IPS DF 19.7 (cell line): ENCODE data around the gene CYP2B6.
"Not testable (repeated sequence)": the region's sequence is repeated elsewhere in the genome, so short reads cannot be mapped to it uniquely, and the experiment has no call there.

ENCODE experiments used
- DNase-seq: peaks from one replicate; pipeline ENCODE4 v3.0.0-alpha.2; 2013; ENCODE audit warnings: low read depth, low spot score

CYP2B6 gene

DNA sequence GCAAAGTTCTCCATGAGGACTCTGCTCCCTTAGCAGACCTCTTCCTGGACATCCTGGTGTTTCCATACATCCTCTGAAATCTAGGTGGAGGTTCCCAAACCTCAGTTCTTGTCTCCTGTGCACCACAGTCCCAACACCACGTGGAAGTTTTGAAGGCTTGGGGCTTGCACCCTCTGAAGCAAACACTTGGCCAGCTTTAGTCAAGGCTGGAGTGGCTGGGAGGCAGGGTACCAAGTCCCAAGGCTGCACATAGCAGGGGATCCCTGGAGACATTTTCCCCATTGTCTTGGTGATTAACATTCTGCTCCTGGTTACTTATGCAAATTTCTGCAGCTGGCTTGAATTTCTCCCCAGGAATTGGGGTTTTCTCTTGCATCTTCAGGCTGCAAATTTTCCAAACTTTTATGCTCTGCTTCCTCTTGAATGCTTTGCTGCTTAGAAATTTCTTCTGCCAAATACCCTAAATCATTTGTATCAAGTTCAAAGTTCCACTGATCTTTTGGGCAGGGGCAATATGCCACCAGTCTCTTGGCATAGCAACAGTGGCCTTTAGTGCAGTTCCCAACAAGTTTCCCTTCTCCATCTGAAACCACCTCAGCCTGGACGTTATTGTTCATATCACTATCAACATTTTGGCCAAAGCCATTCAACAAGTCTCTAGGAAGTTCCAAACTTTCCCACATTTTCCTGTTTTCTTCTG lies 10.2 kb upstream of the CYP2B6 start:
- not testable (repeated sequence) for DNase-seq

DNA sequence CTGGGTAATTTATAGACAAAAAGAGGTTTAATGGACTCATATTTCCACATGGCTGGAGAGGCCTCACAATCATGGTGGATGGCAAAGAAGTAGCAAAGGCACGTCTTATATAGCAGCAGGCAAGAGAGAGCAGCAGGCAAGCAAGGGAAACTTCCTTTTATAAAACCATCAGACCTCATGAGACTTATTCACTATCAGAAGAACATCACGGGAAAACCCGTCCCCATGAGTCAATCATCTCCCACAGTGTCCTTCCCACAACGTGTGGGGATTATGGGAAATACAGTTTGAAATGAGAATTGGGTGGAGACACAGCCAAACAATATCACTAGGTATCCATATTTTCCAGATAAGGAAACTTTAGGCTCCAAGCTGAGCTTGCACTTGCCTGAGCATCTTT lies 9.5 kb upstream of the CYP2B6 start:
- DNase-seq: no peak

DNA sequence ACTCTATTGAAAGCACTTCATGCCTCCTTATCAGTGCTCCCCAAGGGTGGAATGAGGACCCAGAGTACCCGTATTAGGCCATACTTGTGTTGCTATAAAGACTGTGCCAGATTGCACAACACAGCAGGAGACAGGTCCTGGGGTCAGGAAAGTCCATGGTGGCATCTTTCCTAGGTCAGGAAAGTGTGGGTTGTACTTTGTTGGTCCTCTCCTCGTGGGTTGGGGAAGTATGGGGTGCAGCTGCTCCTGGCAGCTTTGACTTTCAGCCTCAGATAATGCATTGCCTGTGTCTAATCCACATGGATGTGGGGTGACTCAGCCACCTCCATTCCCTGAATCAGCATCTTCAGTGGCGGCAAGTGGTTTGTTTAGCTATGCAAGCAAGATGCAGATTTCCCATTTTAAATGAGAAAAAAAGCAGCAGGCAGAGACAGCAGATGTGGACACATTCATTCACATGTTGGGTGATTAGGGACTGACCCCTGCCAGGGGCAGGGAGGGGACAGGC lies 8.4 kb upstream of the CYP2B6 start:
- peak; percentile 88 for DNase-seq

DNA sequence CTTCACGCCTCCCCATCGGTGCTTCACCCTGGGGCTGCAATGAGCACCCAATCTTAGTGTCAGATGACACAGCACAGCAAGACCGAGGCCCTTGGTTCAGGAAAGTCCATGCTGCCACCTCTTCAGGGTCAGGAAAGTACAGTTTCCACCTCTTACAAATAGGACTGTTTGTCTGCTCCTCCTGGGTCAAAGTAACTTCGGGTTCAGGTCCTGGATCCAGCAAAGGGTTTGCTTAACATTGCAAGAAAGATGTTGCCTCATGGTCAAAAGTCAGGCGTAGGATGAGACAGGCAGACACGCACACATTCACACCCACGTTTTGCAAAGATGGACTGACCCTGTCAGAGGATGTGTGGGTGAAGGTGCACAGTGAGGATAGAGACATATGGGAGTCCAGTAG lies 1.6 kb upstream of the CYP2B6 start:
- DNase-seq: no peak

DNA sequence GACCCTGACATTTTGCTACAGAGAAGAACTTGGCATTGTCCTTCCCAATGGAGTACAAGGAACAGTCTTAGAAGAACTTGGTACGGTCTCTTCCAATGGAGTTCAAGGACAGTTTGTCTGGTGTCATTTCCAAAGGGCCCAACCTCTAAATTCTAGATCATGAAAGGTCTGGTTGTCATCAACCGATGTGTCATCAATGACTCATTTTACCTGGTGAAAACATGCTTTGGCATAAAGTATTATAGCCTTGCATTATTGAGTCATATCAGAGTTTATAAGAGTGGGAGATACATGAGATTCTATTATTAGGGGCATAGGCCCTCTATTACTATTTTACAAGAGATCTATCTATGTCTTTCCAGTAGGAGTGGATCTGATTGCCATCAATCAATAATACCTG lies 4.3 kb downstream of the CYP2B6 start:
- no peak for DNase-seq

DNA sequence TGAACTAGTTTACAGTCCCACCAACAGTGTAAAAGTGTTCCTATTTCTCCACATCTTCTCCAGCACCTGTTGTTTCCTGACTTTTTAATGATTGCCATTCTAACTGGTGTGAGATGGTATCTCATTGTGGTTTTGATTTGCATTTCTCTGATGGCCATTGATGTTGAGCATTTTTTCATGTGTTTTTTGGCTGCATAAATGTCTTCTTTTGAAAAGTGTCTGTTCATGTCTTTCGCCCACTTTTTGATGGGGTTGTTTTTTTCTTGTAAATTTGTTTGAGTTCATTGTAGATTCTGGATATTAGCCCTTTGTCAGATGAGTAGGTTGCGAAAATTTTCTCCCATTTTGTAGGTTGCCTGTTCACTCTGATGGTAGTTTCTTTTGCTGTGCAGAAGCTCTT lies 7.9 kb downstream of the CYP2B6 start:
- not testable (repeated sequence) for DNase-seq

DNA sequence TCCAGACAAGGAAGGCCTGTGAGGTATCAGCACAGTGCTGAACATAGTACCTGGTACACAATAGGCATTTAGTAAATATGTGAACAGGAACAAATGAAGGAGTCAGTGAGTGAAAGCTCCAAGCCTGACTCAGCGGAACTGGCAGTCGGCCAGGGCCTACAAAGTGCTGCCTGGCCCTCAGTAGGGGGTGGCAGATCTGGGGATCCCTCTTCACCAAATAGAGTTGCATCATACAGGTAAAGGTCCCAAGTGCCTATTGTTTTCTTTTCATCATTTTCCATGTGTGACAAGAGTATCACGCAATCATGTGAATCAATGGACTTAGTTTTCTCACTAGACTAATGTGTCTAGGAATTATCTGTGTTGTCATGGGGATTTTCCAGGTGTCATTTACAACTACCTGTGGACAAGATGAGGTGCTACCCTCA lies 9.2 kb downstream of the CYP2B6 start:
- DNase-seq: no peak

DNA sequence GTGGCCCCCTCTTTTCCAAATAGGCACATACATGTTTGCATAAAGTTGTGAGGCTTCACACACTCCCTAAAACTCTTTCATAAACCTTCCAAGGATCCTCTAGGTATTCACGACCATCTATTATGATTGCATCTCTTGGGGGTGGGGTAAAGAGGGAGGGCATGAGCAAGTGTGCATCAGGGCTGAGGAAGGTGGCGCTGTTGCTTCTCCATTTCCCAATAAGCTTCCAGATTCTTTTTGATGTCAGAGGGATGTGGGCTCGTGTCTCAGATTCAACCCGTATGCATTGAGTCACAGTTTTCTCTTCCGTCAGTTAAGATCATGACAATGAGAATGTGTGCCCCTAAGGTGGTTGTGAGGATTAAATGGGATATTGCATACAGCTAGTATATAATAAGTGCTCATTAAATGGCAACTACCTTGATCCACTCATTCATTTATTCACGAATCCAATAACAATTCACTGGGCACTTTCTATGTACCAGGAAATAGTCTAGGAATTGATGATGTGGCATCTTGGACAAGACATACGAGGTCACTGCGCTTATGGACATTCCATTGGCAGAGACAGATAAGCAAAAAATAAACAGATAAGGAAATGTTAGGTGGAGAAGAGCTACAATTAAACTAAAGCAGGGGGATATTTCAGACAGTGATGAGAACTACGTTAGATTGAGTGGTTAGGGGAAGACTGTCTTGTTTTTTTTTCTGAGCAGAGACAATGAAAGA lies 10.3 kb downstream of the CYP2B6 start:
- DNase-seq: no peak

DNA sequence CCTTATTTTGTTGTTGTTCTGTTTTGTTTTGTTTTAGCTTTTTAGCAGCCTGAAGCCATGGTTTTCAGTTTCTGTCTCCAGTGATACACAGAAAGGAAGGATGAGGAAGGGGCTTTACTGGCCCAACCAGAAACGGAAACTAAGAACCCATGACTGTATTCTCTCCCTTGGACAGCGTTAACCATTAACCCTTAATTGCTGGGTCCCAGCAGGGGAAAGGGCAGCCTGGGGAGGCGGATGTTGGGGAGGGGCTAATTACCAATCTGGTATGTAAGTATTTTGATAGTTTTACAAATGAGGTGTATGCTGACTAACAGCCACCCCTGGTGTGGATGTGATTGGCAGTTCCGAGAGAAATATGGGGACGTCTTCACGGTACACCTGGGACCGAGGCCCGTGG lies 12.6 kb downstream of the CYP2B6 start:
- not testable (repeated sequence) for DNase-seq

DNA sequence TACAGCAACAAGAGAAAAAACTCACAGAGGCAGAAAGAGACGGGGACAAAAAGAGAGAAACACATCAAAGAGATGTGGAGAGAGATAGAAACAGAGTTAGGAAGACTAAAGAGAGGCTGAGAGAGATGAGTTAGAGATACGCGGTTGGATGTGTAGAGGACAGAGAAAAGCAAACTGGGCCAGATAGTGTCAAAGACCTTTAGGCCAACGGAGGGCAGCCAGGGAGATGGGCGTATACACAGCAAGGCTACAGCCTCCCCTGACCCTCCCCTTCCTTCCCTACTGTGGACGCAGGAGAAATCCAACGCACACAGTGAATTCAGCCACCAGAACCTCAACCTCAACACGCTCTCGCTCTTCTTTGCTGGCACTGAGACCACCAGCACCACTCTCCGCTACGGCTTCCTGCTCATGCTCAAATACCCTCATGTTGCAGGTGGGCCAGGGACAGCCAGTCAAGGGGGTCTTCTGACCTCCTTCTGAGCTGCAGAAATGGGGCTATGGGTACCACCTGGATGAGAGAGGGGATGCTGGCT lies 18.7 kb downstream of the CYP2B6 start:
- DNase-seq: no peak

DNA sequence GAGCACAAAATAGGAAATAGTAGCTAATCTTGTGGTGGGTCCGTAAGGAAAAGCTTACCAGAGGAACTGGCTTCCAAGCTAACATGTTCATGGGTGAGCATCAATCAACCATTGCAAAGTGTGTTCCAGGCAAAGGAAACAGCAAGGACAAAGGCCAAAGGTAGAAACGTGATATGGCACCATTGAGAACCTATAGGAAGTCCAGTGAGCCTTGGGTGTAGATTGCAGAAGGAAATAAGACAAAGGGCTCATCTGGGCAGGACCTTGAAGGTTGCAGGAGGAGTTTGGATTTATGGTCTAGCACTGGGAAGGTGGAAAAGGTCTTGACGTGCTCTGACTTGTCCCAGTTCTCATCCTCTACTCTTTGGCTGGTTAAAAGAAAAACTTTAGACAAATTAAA lies 22.3 kb downstream of the CYP2B6 start:
- no peak for DNase-seq

DNA sequence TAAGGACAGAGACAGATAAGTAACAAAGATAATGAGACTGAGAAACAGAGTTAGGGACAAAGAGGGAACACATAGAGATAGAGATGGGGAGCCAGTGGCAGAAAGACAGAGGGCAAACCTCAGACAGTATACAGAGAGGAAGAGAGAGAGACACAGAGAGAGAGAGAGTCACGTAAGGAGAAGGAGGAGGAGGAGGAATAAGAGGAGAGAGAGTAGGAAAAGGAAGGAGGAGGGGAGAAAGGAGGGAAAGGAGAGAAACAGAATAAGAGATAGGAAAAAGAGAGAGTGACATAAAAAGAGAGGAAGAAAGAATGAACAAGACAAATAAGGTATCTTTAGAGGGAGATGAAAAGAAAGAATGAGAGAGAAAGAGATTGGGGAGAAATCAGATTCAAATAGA lies 23.6 kb downstream of the CYP2B6 start:
- DNase-seq: no peak

DNA sequence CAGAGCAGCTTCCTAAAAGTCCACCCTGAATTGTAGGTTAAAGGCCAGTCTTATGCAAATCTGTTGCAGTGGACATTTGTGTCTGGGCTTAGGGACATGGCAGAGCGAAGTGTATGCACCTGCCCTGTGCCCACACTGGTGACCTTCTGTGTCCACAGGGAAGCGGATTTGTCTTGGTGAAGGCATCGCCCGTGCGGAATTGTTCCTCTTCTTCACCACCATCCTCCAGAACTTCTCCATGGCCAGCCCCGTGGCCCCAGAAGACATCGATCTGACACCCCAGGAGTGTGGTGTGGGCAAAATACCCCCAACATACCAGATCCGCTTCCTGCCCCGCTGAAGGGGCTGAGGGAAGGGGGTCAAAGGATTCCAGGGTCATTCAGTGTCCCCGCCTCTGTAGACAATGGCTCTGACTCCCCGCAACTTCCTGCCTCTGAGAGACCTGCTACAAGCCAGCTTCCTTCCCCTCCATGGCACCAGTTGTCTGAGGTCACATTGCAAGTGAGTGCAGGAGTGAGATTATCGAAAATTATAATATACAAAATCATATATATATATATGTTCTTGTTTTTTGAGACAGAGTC lies 25.5 kb downstream of the CYP2B6 start:
- DNase-seq: no peak

DNA sequence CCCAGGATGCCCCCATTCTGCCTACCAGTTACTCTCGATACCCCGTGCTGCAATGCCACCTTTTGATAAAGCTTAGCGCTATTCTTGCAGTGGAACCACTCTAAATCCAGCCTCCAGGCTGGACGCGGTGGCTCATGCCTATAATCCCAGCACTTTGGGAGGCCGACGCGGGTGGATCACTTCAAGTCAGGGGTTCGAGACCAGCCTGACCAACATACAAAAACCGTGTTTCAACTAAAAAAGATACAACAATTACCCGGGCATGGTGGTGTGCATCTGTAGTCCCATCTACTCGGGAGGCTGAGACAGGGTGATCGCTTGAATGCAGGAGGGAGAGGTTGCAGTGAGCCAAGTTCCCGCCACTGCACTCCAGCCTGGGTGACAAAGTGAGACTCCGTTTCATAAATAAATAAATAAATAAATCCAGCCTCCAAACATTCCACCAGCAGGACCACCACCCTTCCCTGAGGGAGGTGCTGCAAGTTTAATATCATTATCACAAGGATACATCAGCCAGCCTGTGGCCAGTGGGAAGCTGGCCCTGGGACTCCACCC lies 27.7 kb downstream of the CYP2B6 start:
- DNase-seq: no peak

DNA sequence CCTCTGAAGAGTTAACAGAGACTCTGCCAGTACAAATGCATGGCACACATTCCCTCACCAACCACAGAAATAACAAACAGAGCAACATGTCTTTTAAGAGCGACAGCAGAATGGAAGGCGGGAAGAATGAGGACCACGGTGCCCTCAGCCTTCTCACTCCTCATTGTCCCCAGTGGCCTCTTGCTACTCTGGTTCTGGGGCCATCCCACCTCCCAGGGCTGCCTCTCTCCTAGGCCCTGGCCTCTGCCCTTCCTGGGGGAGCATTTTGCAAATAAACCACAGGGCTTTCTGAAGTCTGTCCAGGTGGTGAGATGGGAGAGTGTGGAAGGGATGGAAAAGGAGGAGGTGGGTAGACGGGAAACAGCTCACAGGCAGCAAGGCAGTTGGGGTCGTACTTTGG lies 28.3 kb downstream of the CYP2B6 start:
- no peak for DNase-seq

DNA sequence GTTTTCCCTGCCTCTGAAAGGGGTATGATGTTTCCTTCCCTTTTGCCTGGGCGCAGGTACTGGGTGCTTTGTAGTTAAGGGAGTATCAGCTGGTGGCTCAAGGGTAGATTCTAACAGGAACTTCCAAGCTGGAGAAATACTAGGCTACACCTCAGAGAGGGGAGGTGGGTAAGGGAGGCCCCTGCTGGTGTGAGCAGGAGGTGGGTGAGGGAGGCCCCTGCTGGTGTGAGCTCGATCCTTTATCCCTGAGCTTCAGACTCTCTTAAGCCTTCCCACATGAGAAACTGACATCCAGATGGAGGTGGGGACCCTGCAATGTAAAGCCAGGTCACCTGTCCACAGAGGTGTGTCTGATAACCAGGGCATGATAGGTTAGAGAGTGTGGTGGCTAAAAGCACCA lies 32.1 kb downstream of the CYP2B6 start:
- no peak for DNase-seq

DNA sequence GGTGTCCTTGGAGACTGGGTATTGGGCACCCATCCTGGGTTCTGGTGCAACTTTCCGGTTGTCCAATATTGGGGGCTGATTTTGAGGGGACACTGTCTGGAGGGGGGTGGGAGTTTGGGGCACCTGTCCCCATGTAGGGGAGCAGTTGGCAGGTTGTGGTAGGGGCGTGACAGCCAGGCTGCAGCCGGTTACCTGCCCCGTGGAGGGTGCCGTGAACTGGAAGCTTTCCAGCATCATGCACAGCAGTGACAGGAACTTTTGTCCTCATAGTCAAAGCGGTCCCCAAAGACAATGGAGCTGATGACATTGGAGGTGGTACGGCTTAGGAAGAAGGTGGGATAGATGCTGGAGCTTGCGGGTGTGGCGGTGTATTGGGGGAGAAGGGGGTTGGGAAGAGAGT lies 34.3 kb downstream of the CYP2B6 start:
- DNase-seq: no peak

DNA sequence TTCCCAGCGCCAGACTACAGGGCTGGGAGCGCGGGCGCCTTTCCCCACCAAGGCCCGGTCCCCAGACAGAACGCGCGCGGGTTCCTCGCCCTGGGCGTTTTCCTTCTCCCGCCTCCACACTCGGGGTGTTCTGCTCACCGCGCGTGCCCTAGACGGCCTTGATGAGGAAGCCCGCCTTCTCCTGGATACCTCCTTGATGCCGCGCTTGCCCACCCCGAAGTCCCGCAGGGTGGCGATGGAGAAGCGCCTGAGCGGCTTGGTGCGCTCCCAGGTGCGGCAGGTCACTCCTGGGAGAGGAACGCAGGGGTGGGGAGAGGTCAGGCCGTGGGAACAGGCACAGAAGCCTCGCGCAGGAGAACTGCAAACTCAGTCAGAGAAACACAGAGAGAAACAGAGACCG lies 34.8 kb downstream of the CYP2B6 start:
- no peak for DNase-seq

DNA sequence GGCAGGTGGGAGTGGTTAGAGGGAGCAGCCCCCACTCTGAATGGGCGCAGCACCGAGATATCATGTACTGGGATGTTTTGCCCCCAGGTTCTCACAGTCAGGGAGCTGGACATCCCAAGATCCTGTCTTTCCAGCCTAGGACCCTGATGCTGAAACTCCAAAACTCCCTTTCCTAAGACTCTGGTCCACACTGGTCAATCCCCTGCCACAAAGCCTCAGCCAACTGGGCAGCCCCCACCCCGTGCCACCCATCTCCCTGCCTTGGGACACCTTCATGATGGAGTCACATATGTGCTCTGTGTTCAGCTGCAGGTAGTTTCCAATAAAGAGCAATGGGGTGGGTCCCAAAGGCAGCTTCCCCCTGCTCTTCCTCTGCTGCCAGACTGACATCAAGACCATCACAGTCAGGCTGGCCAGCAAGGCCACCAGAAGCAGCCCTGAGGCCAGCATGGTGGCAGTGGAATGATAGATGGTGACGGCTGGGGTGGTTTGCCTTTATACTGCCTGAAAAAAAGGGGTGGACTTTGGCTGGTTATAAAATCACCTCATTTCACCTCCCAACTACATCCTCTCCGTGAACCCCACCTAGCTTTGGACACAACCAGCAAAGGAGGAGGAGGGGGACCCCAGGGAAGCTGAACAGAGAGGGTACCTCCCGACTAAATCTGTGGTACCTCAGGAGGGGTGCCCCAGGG lies 36.3 kb downstream of the CYP2B6 start:
- DNase-seq: no peak

DNA sequence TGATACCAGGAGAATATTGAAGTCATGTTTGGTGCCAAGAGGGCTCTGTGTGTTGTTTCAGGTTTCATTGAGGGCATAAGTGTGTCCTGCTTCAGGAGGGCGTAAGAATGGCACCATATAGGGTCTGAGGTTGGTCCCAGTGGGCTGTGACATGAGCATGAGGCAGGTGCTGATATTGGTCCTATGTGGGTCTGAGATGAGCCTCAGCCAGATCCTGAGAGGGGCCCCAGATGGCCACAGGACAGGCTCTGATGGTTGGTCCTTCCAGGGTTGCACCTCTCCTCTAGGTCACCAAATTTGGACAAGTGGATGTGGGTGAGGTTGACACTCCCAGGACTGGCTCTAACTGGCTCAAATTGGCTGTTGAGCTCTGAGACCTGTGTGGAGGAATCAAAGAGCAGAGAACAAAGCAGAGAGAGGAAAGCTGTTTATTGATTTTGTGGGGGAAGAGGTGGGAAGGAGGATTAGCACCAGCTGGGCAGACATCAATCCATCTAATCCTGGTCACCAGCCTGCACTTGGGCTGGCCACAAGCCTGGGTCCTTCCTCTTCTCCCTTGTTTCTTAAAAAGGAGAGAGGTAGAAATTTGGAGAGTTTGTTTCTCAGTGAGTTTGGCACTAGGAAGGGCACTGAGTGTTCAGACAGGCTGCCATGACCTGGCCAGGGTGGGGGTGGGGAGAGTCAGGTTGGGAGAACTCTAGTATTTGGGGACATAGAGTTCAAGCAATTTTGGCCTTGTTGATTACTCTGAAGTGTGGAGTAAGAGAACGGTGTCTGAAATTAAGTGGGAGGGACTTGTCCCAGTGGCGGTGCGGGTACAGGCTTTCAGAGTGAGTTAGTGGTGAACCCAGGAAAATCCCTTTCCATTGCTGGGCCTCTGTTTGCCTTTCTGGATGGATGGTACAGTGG lies 38.7 kb downstream of the CYP2B6 start:
- DNase-seq: no peak

DNA sequence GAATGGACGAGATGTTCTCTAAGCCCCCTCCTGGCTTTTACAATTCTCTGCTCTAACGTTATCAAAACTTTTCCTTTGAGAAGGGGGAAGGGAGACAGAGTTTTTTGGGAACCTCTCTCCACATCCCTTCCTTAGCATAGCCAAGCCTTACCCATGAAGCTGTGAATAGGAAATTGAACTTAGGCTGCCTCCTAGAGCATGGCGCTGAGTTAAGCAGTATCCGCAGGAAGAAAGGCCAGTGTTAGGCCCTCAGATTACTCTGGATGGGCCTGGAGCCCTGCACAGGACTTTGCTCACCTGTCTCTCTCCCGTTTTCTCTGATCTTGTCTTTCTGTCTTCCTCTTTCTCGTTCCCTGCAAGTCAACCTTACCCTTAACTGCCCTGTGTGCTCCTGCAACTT lies 39.6 kb downstream of the CYP2B6 start:
- DNase-seq: no peak
